ENCODE measurements around the gene PHRF1.

The PHRF1 gene

GRCh38 chr11:603154-603553, 26.9 kb downstream of the PHRF1 start:
- no peak for DNase-seq

- DNase-seq, result no peak
Observed at GRCh38 chr11:605286-606129, 29.2 kb downstream of the PHRF1 start.

- no peak for DNase-seq
Observed at GRCh38 chr11:606245-606644, 30.0 kb downstream of the PHRF1 start.

GRCh38 chr11:607020-607780, 30.9 kb downstream of the PHRF1 start:
- DNase-seq, result no peak

- DNase-seq, result no peak
Observed at GRCh38 chr11:607971-608659, 31.8 kb downstream of the PHRF1 start.

GRCh38 chr11:608791-609251, 32.6 kb downstream of the PHRF1 start:
- DNase-seq, result no peak

GRCh38 chr11:609341-609811, 33.1 kb downstream of the PHRF1 start:
- DNase-seq, result no peak

GRCh38 chr11:610146-610801, 34.0 kb downstream of the PHRF1 start:
- DNase-seq, result no peak

GRCh38 chr11:611001-611996, 35.0 kb downstream of the PHRF1 start:
- no peak for DNase-seq

- DNase-seq, result no peak
Observed at GRCh38 chr11:612201-612960, 36.1 kb downstream of the PHRF1 start.

- DNase-seq, result no peak
Observed at GRCh38 chr11:612961-613300, 36.7 kb downstream of the PHRF1 start.

GRCh38 chr11:613369-613968, 37.2 kb downstream of the PHRF1 start:
- DNase-seq, result peak; percentile 79

- DNase-seq, result no peak
Observed at GRCh38 chr11:614021-614622, 37.9 kb downstream of the PHRF1 start.

GRCh38 chr11:614623-615503, 38.6 kb downstream of the PHRF1 start:
- no peak for DNase-seq

GRCh38 chr11:615504-616319, 39.4 kb downstream of the PHRF1 start, which contains the start of gene IRF7:
Gene IRF7 (minus strand): TSS chr11:615950. CDS start chr11:615364, 586 bp downstream.
- DNase-seq, result peak; percentile 88

- no peak for DNase-seq
Observed at GRCh38 chr11:616320-617198, 40.3 kb downstream of the PHRF1 start.

All from activated CD4-positive, CD25-positive, alpha-beta regulatory T cell treated with anti-CD3 and anti-CD28 coated beads, Interleukin-2, amount 50 U/mL, for 72 hours (primary cell).